IMR-90 (cell line): ENCODE data around the gene DLX6. TPM values are rescaled to one million over a fixed set of nuclear protein-coding genes. Genes with fewer than 3 reads are reported as not detected.

Experiments used
- ATAC-seq: fragments of 200-7000 bp; cut with Tn5 transposase; 2 replicates; pipeline ENCODE4 v1.9.1; 2020; ENCODE audit warnings: low read depth, mild to moderate bottlenecking, moderate library complexity
- BruUV-seq: library from RNA; stranded (reverse); fragments of 400-500 nt; replicated peaks from 2 replicates; lab custom pipeline; 2021; lab: Mats Ljungman, UMichigan
- CTCF ChIA-PET: fragments of 300-600 bp; formaldehyde crosslinking; extraction: SDS; loops from one replicate; lab custom pipeline; 2021; ENCODE audit warnings: antibody characterized with exemption; lab: Yijun Ruan, JAX
- POLR2A ChIA-PET: fragments of 300-600 bp; sonication (Branson Sonifier 250); formaldehyde crosslinking; loops from one replicate; lab custom pipeline; 2022; ENCODE audit warnings: antibody characterized with exemption; ENCODE audit not compliant: unreplicated experiment; lab: Charles Lee
- DNase-seq: peaks from one replicate; pipeline ENCODE4 v3.0.0; 2013
- H2AFZ ChIP-seq: replicated peaks from 2 replicates; pipeline ENCODE3; 2013; ENCODE audit warnings: low read length, mild to moderate bottlenecking; ENCODE audit not compliant: poor library complexity
- H2AK5ac ChIP-seq: 2 replicates; pipeline ENCODE4 v1.6.1; 2013; ENCODE audit warnings: low read depth, low read length, inconsistent platforms
- H2AK9ac ChIP-seq: replicated peaks from 2 replicates; pipeline ENCODE3; 2013; ENCODE audit warnings: mild to moderate bottlenecking, low read depth, low read length, moderate library complexity; ENCODE audit not compliant: poor library complexity
- H2BK120ac ChIP-seq: 2 replicates; pipeline ENCODE4 v1.6.1; 2013; ENCODE audit warnings: low read depth, low read length, inconsistent platforms
- H2BK15ac ChIP-seq: 3 replicates; pipeline ENCODE4 v1.6.1; 2013; ENCODE audit warnings: low read depth, low read length, inconsistent platforms
- H2BK20ac ChIP-seq: 2 replicates; pipeline ENCODE4 v1.6.1; 2013; ENCODE audit warnings: low read depth, mild to moderate bottlenecking, inconsistent platforms, low read length, moderate library complexity
- H2BK5ac ChIP-seq: 2 replicates; pipeline ENCODE4 v1.6.1; 2013; ENCODE audit warnings: mild to moderate bottlenecking, low read depth, low read length, inconsistent platforms; ENCODE audit not compliant: poor library complexity, severe bottlenecking
- H3K14ac ChIP-seq: replicated peaks from 2 replicates; pipeline ENCODE4 v1.6.1; 2013; ENCODE audit warnings: low read depth, low read length, inconsistent platforms
- H3K18ac ChIP-seq: 2 replicates; pipeline ENCODE4 v1.6.1; 2013; ENCODE audit warnings: low read depth, low read length, control low read depth
- H3K23ac ChIP-seq: 2 replicates; pipeline ENCODE4 v1.6.1; 2013; ENCODE audit warnings: low read depth, low read length, inconsistent platforms
- H3K27ac ChIP-seq: 2 replicates; pipeline ENCODE4 v1.5.1; 2013; ENCODE audit warnings: mild to moderate bottlenecking, control low read depth, low read length; ENCODE audit not compliant: insufficient read depth
- H3K27me3 ChIP-seq: 2 replicates; pipeline ENCODE4 v1.6.1; 2013; ENCODE audit warnings: low read length; ENCODE audit not compliant: control insufficient read depth, insufficient read depth
- H3K36me3 ChIP-seq: 2 replicates; pipeline ENCODE4 v1.6.1; 2013; ENCODE audit warnings: low read length, mixed read lengths; ENCODE audit not compliant: control insufficient read depth, insufficient read depth
- H3K4ac ChIP-seq: 2 replicates; pipeline ENCODE4 v1.6.1; 2013; ENCODE audit warnings: low read depth, low read length, inconsistent platforms
- H3K4me1 ChIP-seq: 2 replicates; pipeline ENCODE4 v1.6.1; 2013; ENCODE audit warnings: low read length, mixed read lengths; ENCODE audit not compliant: control insufficient read depth, insufficient read depth
- H3K4me2 ChIP-seq: 2 replicates; pipeline ENCODE4 v1.6.1; 2013; ENCODE audit warnings: low read depth, mild to moderate bottlenecking, control low read depth, low read length, moderate library complexity
- H3K4me3 ChIP-seq: 2 replicates; pipeline ENCODE4 v1.5.1; 2013; ENCODE audit warnings: low read depth, mild to moderate bottlenecking, control low read depth, low read length, moderate library complexity; ENCODE audit not compliant: insufficient read depth
- H3K56ac ChIP-seq: 2 replicates; pipeline ENCODE4 v1.6.1; 2013; ENCODE audit warnings: low read length, inconsistent platforms; ENCODE audit not compliant: insufficient read depth; ENCODE audit errors: extremely low read depth
- H3K79me1 ChIP-seq, 2 experiments: 2 replicates each; pipeline ENCODE4 v1.6.1; 2013; ENCODE audit warnings: low read length in 2 of 2, inconsistent platforms in 1 of 2, low read depth in 1 of 2
- H3K9ac ChIP-seq: 2 replicates; pipeline ENCODE4 v1.6.1; 2013; ENCODE audit warnings: low read depth, low read length, control low read depth
- H3K9me1 ChIP-seq: 2 replicates; pipeline ENCODE4 v1.6.1; 2013; ENCODE audit warnings: low read length, inconsistent platforms; ENCODE audit not compliant: insufficient read depth
- H3K9me3 ChIP-seq: 2 replicates; pipeline ENCODE4 v1.6.1; 2013; ENCODE audit warnings: low read length; ENCODE audit not compliant: control insufficient read depth, insufficient read depth
- H4K20me1 ChIP-seq: 2 replicates; pipeline ENCODE4 v1.6.1; 2013; ENCODE audit warnings: low read length, inconsistent platforms; ENCODE audit not compliant: insufficient read depth
- H4K5ac ChIP-seq: 2 replicates; pipeline ENCODE4 v1.6.1; 2013; ENCODE audit warnings: mild to moderate bottlenecking, low read depth, low read length, control low read depth
- H4K8ac ChIP-seq, 2 experiments: 2 replicates each; pipeline ENCODE4 v1.6.1; 2013; ENCODE audit warnings: low read depth in 2 of 2, low read length in 2 of 2, control low read depth in 1 of 2, inconsistent platforms in 1 of 2
- H4K91ac ChIP-seq: 2 replicates; pipeline ENCODE4 v1.6.1; 2013; ENCODE audit warnings: low read depth, low read length, inconsistent platforms; ENCODE audit not compliant: insufficient read depth
- CEBPB ChIP-seq: IDR thresholded peaks from 2 replicates; pipeline ENCODE4 v1.6.1; 2012; ENCODE audit warnings: low read depth, low read length, improper control_type of control experiment
- MAFK ChIP-seq: IDR thresholded peaks from 2 replicates; pipeline ENCODE4 v1.6.1; 2012; ENCODE audit warnings: low read depth, low read length, improper control_type of control experiment
- RFX5 ChIP-seq: IDR thresholded peaks from 2 replicates; pipeline ENCODE4 v1.8.0; 2012; ENCODE audit warnings: low read depth, mild to moderate bottlenecking, low read length, moderate library complexity
- SMC3 ChIP-seq: fragments of 150-350 bp; IDR thresholded peaks from 2 replicates; pipeline ENCODE4 v1.6.1; 2016; ENCODE audit warnings: low read depth, mild to moderate bottlenecking, antibody characterized with exemption, low read length, moderate library complexity
- WGBS, 2 experiments: methylation state at CpG; one replicate each; pipeline versions ENCODE4 v1.1.5 to v1.1.7; 2013; ENCODE audit warnings: missing lambda C conversion rate in 2 of 2; ENCODE audit not compliant: insufficient read length in 1 of 2; ENCODE audit errors: extremely low coverage in 2 of 2; 5-methylcytosine and 5-hydroxymethylcytosine counted together
- dilution Hi-C: fragments of 300-500 bp; cut with HindIII; formaldehyde crosslinking; loops from one replicate; pipeline ENCODE4 v1.14.3; 2018; ENCODE audit warnings: low sequenced_read_pairs; ENCODE audit not compliant: unreplicated experiment
- in situ Hi-C: fragments of 300-500 bp; cut with MboI; formaldehyde crosslinking; loops from 3 replicates; pipeline ENCODE4 v1.14.3; 2019; ENCODE audit warnings: low sequenced_read_pairs, inconsistent platforms, mixed read lengths
- intact Hi-C: fragments of 100-400 bp; cut with micrococcal nuclease; formaldehyde crosslinking; loops from 2 replicates; pipeline ENCODE4 v1.10.0; 2022
- polyA plus RNA-seq, 3 experiments: library from polyadenylated mRNA; depleted of rRNA; stranded (reverse); fragments of >200 nt; gene quantifications; 2 replicates each; pipeline ENCODE4 v1.2.3, GENCODE V29; 2012; ENCODE audit warnings: low replicate concordance in 1 of 3
- total RNA-seq: library from RNA; depleted of rRNA; stranded (reverse); fragments of >200 nt; gene quantifications from 2 replicates; pipeline ENCODE4 v1.2.3, GENCODE V29; 2012

DLX6 gene
- total and polyA plus RNA-seq, 2 of the 4 experiments (the other 2 are of a cell fraction), result not detected

GRCh38 chr7:96982586-96982985 is 22.8 kb upstream of the DLX6 start:
- no TSS peak for BruUV-seq

More at GRCh38 chr7:96982586-96982985, 22.8 kb upstream of the DLX6 start:
- ChIA-PET CTCF (no interaction called here), POLR2A (no interaction called here)
- Histone ChIP-seq H4K5ac (no peak overlapping the region), H3K4ac (no peak overlapping the region), H3K4me1 (no peaks in the 10 kb centered on the region), H3K9me1 (no peaks in the 10 kb centered on the region), H2BK5ac (no peak overlapping the region), H3K9ac (no peak overlapping the region), H2AK5ac (no peak overlapping the region), H3K9me3 (no peaks in the 10 kb centered on the region), H2BK120ac (no peak overlapping the region), H4K91ac (no peak overlapping the region), H3K36me3 (no peaks in the 10 kb centered on the region), H2BK20ac (no peak overlapping the region), H3K27ac (no peak overlapping the region), H2AK9ac (no peak overlapping the region), H3K23ac (no peak overlapping the region), H4K20me1 (no peaks in the 10 kb centered on the region), H3K79me1 (no peaks in the 10 kb centered on the region), H2BK15ac (no peak overlapping the region), H3K4me2 (no peak overlapping the region), H3K18ac (no peak overlapping the region), H3K56ac (no peak overlapping the region), H3K4me3 (no peak overlapping the region), H3K27me3 (no peaks in the 10 kb centered on the region), H2AFZ (no peak overlapping the region), H3K14ac (no peak overlapping the region), H4K8ac (no peak overlapping the region)
- ATAC-seq, result no peak
- 80% methylated on average over 1 of the region's 1 CpG; no CpG with 5 or more reads in 1 of the 2 experiments for WGBS, 2 experiments
- no peak for DNase-seq
- intact Hi-C loops, result no loop called here
- TF ChIP-seq SMC3 (no peak), RFX5 (no peak), CEBPB (no peak), MAFK (no peak)
- dilution Hi-C loops, result no loop called here
- in situ Hi-C loops, result no loop called here
